ENCODE results near the gene NME4.
"Not testable (repeated sequence)": the region's sequence is repeated elsewhere in the genome, so short reads cannot be mapped to it uniquely, and the experiment has no call there.

Gene NME4

DNA sequence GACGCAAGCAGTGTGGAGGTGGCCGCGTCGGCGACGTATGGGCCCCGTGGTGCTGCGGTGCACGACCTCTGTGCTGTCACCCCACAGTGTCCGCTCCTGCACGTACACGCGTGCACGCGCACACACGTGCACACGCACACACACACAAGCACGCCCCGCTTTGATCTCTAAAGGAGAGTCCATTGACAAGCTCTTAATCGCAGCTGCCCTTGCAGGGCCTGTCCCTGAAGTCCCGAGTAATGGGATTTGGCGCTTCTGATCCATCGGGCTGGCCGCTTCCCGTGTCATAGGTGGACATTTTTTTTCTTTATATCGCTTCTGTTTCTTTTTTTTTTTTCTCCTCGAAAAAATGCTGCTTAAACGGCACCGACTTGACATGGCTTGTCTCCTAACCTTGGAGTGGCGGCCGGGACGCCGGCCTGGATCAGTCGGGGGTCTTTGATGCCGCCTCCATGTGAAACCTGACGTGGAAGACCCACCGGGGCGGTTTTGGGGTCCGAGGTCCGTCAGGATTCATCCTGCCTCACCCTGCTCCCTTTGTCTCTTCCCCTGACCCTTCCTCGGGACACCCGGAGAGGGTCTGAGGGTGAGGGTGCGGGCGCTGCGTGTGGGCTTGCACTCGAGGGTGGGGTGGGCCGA, 36.2 kb upstream of the NME4 start:
- FAIRE-seq: no peak
- DNase-seq (ENCODE audit: insufficient read length, low spot score): no peak
- TF ChIP-seq, protein P1, sequence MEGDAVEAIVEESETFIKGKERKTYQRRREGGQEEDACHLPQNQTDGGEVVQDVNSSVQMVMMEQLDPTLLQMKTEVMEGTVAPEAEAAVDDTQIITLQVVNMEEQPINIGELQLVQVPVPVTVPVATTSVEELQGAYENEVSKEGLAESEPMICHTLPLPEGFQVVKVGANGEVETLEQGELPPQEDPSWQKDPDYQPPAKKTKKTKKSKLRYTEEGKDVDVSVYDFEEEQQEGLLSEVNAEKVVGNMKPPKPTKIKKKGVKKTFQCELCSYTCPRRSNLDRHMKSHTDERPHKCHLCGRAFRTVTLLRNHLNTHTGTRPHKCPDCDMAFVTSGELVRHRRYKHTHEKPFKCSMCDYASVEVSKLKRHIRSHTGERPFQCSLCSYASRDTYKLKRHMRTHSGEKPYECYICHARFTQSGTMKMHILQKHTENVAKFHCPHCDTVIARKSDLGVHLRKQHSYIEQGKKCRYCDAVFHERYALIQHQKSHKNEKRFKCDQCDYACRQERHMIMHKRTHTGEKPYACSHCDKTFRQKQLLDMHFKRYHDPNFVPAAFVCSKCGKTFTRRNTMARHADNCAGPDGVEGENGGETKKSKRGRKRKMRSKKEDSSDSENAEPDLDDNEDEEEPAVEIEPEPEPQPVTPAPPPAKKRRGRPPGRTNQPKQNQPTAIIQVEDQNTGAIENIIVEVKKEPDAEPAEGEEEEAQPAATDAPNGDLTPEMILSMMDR (IDR thresholded peaks at IDR 0.05; ENCODE audit: insufficient read depth, missing control alignments): no peak

DNA sequence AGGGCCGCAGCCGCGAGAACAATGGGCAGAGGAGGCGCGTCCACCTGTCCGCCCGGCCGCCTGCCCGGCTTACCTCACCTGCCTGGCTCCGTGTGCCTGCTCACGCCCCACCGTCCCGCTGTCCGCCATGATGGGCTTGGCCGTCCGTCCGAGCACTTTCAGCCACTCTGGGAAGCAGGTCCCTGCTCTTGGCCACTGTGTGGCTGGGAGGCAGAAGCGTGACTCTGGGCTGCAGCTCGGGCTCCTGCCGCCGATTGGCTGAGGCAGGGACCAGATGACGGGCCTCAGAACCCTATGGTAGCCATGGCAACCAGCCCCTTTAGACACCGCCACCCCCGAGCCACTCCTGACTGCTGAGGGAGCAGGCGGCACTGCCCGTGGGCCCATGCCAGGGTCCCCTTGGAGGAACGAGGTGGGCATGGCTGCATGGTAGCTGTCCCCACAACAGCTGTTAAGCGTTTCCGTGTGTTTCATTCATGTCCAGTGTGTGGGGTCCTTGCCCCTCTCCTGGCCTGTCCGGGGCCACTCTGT, 35.6 kb upstream of the NME4 start:
- FAIRE-seq (no peak), DNase-seq (ENCODE audit: insufficient read length, low spot score) (no peak)
- TF ChIP-seq, protein P1 (IDR thresholded peaks at IDR 0.05; ENCODE audit: insufficient read depth, missing control alignments): no peak

DNA sequence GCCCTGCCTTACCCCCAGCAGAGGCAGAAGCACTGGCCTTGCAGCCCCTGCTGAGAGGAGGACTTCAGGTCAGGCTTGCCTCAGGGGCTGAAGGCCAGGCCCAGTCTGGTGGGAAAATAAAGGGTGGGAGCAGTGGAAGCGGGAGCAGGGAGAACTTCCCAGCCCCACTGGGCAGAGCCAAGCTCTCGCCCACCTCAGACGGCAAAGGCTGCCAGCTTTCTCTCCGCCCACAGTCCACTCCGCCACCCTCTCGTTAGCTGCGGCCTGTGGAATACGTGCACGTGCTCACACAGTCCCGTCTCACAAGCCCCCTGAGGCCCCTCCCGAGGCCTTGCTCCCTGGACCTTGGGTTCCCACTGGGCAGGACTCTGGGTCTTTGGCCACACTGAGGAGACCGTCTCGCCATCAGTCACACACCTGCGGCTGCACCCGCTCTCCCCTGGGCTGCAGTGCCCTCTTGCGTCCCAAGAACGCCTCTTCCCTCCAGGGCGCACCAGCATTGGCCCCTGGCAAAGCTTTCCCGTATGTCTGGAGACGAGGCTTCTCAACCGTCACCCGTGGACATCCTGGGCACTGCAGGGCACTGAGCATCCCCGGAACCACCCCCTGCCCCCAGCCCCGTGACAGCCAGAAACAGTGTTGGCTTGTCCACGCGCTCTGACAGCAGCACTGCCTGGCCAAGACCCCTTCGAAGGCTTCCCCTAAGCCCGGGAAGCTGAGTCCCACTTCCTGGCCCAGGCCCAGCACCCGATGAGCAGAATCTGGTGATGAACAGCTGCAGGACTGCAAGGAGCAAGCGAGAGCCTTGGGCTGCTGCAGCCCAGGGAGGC, 34.9 kb upstream of the NME4 start:
- DNase-seq (ENCODE audit: insufficient read length, low spot score): peak; percentile 95
- FAIRE-seq: no peak
- TF ChIP-seq, protein P1 (IDR thresholded peaks at IDR 0.05; ENCODE audit: insufficient read depth, missing control alignments): peak; percentile 91

DNA sequence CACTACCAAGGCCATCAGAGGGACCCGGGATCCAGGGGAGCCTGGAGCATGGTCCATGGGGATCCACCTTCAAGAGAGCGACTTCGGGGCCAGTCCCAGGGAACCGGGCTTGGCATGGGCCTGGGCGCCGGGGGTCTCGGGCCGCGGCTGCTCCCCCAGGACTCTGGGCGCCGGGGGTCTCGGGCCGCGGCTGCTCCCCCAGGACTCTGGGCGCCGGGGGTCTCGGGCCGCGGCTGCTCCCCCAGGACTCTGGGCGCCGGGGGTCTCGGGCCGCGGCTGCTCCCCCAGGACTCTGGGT, 34.3 kb upstream of the NME4 start:
- not testable (repeated sequence) for FAIRE-seq; DNase-seq (ENCODE audit: insufficient read length, low spot score)

DNA sequence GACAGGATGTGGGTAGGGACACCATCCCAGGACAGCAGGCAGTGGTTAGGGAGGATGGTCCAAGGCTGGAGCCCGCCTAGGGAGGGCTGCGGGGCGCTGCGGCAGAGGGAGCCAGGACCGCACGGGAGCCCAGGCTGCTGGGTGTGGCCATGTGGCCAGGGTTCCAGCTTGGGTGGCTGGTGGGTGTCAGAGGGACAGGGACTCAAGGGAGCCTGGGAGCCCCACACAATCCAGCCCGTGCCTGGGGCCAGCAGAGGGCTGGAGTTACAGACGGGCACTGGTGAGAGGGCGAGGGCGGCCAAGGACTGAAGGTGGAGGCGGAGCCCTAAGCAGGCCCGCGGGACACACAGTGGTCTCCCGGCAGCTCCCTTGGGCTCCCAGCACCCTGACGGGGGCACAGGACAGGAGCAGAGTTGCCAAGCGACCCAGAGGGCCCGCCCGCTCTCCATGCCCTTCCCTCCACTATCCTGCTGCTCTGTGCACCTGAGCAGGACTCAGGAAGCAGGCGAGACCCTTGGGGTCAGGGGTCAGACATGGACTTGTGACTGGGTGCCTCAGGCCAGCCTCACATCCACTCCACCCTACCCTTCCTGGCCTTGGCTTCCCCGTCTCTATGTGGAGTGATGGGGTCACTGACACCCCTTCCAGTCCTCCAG, 33.8 kb upstream of the NME4 start:
- DNase-seq (ENCODE audit: insufficient read length, low spot score) (no peak), FAIRE-seq (no peak)
- TF ChIP-seq, protein P1 (IDR thresholded peaks at IDR 0.05; ENCODE audit: insufficient read depth, missing control alignments): no peak

DNA sequence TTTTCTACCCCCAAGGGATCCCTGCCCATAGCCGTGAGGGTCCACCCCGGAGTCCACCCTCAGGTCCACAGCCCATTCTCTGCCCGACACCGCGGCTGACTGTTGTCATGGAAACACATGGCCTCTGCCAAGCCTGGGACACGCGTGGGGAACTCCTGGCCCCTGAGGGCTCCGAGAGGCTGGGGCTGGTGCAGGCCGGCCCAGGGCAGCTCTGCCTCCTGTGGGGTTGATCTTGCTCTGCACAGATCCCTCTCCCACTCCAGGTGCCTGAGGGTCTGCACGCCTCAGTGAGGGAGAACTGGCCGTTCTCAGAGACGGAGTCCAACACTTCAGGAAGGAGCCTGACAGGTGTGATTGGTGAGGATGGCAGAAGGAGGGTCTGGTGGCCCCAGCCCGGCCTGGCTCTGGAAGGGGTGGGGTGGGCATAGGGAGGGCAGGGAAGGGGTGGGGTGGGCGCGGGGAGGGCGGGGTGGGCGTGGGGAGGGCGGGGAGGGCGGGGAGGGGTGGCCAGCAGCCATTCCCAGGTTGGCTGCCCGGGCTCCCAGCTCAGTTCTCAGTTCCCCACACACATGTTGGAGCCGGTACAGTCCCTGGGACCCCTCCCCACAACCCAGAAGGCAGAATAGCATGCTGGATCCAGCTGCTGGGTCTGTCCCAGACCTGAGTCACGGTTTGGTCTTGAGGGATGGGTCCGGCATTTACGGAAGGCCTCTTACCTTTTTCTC, 33.1 kb upstream of the NME4 start:
- TF ChIP-seq, protein P1 (IDR thresholded peaks at IDR 0.05; ENCODE audit: insufficient read depth, missing control alignments): no peak
- FAIRE-seq (no peak), DNase-seq (ENCODE audit: insufficient read length, low spot score) (no peak)
